Caco-2 (cell line): ENCODE results near the gene ARRDC2. TPM values are rescaled to one million over a fixed set of nuclear protein-coding genes. Genes with fewer than 3 reads are reported as not detected.
"Not testable (repeated sequence)": the region's sequence is repeated elsewhere in the genome, so short reads cannot be mapped to it uniquely, and the experiment has no call there.

ENCODE experiments used
- BruUV-seq: library from RNA; stranded (reverse); fragments of 400-500 nt; replicated peaks from 2 replicates; lab custom pipeline; 2021; lab: Mats Ljungman, UMichigan
- CTCF ChIA-PET: fragments of 300-600 bp; sonication (Branson Sonifier 250); formaldehyde crosslinking; loops from one replicate; lab custom pipeline; 2022; ENCODE audit warnings: antibody characterized with exemption; lab: Charles Lee
- POLR2A ChIA-PET: fragments of 300-600 bp; sonication (Branson Sonifier 250); formaldehyde crosslinking; loops from one replicate; lab custom pipeline; 2022; ENCODE audit warnings: antibody characterized with exemption; lab: Charles Lee
- DNase-seq, 2 experiments: peaks; one replicate each; pipeline versions ENCODE4 v3.0.0 to v3.0.0-alpha.2; 2020 to 2022
- H3K27me3 ChIP-seq: replicated peaks from 2 replicates; pipeline ENCODE4 v1.6.0; 2011; ENCODE audit warnings: low read length; ENCODE audit not compliant: control insufficient read depth, insufficient read depth
- H3K36me3 ChIP-seq: 2 replicates; pipeline ENCODE4 v1.5.1; 2011; ENCODE audit warnings: low read length; ENCODE audit not compliant: control insufficient read depth, insufficient read depth
- H3K4me1 ChIP-seq: fragments of 250-450 bp; sonication (Bioruptor Pico); 2 replicates; pipeline ENCODE4 v1.5.1; 2020; ENCODE audit warnings: mild to moderate bottlenecking
- H3K4me3 ChIP-seq: 2 replicates; pipeline ENCODE4 v1.5.1; 2011; ENCODE audit warnings: low read depth, mild to moderate bottlenecking, control low read depth, low read length
- H3K9me3 ChIP-seq: fragments of 250-450 bp; sonication (Bioruptor Pico); 2 replicates; pipeline ENCODE4 v1.5.1; 2020; ENCODE audit warnings: mild to moderate bottlenecking, moderate library complexity
- H3K27ac Mint-ChIP-seq: one replicate; pipeline ENCODE4 v1.8.0; 2022; ENCODE audit warnings: mixed read lengths; ENCODE audit not compliant: unreplicated experiment
- H3K27me3 Mint-ChIP-seq: one replicate; pipeline ENCODE4 v1.8.0; 2022; ENCODE audit warnings: mixed read lengths; ENCODE audit not compliant: insufficient read depth, unreplicated experiment
- H3K36me3 Mint-ChIP-seq: one replicate; pipeline ENCODE4 v1.8.0; 2022; ENCODE audit warnings: mild to moderate bottlenecking, mixed read lengths; ENCODE audit not compliant: insufficient read depth, unreplicated experiment
- H3K4me1 Mint-ChIP-seq: one replicate; pipeline ENCODE4 v1.8.0; 2022; ENCODE audit warnings: low read depth, mixed read lengths; ENCODE audit not compliant: unreplicated experiment
- H3K4me3 Mint-ChIP-seq: one replicate; pipeline ENCODE4 v1.8.0; 2022; ENCODE audit warnings: mild to moderate bottlenecking, moderate library complexity, mixed read lengths; ENCODE audit not compliant: unreplicated experiment
- H3K9me3 Mint-ChIP-seq: one replicate; pipeline ENCODE4 v1.8.0; 2022; ENCODE audit warnings: mixed read lengths; ENCODE audit not compliant: unreplicated experiment
- intact Hi-C: fragments of 100-400 bp; cut with micrococcal nuclease; formaldehyde crosslinking; loops from one replicate; pipeline ENCODE4 v1.10.0; 2022; ENCODE audit not compliant: unreplicated experiment
- total RNA-seq: library from RNA; stranded (reverse); gene quantifications from 2 replicates; pipeline ENCODE4 v1.2.3, GENCODE V29; 2022
- TF ChIP-seq, protein P1 (sequence below), 2 experiments: fragments of 200-600 bp in 1 of 2; IDR thresholded peaks; 1 replicate in 1 of 2; 2 replicates in 1 of 2; pipeline versions ENCODE4 v1.5.1 to v1.8.0; 2011 to 2022; ENCODE audit warnings: antibody characterized with exemption in 1 of 2, control low read depth in 1 of 2, inconsistent platforms in 1 of 2, low read depth in 1 of 2, low read length in 1 of 2, mild to moderate bottlenecking in 1 of 2, moderate library complexity in 1 of 2; ENCODE audit not compliant: insufficient read depth in 1 of 2, severe bottlenecking in 1 of 2, unreplicated experiment in 1 of 2

Gene ARRDC2
- total RNA-seq, 1 experiment from 2014 or later = 6.0 TPM

DNA sequence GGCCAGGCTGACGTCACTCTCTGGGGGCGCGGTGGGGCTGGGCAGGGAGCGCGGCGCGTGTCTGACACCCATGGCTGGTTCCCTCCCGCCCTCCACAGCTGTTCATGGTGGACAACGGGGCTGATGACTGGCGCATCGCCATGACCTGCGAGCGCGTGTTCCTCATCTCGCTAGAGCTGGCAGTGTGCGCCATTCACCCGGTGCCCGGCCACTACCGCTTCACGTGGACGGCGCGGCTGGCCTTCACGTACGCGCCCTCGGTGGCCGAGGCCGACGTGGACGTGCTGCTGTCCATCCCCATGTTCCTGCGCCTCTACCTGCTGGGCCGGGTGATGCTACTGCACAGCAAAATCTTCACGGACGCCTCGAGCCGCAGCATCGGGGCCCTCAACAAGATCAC lies 26.4 kb upstream of the ARRDC2 start:
- no peak overlapping the region for H3K27ac Mint-ChIP-seq
- ChIA-PET CTCF (interaction anchor here (0.7 kb wide), 1 partner anchor 537 kb away, joined by 3 read pairs; no protein-coding TSS in a partner anchor), POLR2A (no interaction called here)
- H3K4me3 Mint-ChIP-seq = no peak overlapping the region
- no peaks in the 10 kb centered on the region for H3K27me3 ChIP-seq
- TF ChIP-seq, protein P1, sequence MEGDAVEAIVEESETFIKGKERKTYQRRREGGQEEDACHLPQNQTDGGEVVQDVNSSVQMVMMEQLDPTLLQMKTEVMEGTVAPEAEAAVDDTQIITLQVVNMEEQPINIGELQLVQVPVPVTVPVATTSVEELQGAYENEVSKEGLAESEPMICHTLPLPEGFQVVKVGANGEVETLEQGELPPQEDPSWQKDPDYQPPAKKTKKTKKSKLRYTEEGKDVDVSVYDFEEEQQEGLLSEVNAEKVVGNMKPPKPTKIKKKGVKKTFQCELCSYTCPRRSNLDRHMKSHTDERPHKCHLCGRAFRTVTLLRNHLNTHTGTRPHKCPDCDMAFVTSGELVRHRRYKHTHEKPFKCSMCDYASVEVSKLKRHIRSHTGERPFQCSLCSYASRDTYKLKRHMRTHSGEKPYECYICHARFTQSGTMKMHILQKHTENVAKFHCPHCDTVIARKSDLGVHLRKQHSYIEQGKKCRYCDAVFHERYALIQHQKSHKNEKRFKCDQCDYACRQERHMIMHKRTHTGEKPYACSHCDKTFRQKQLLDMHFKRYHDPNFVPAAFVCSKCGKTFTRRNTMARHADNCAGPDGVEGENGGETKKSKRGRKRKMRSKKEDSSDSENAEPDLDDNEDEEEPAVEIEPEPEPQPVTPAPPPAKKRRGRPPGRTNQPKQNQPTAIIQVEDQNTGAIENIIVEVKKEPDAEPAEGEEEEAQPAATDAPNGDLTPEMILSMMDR (IDR thresholded peaks at IDR 0.05; ENCODE audit: insufficient read depth in 1 of 2, low read depth in 1 of 2, low read length in 1 of 2, severe bottlenecking in 1 of 2, unreplicated experiment in 1 of 2) = no peak
- BruUV-seq = no TSS peak
- intact Hi-C loops = no loop called here
- H3K9me3 ChIP-seq = no peaks in the 10 kb centered on the region
- H3K27me3 Mint-ChIP-seq = no peaks in the 10 kb centered on the region
- no peak overlapping the region for H3K4me3 ChIP-seq
- DNase-seq = no peak
- H3K4me1 ChIP-seq = no peaks in the 10 kb centered on the region
- H3K36me3 ChIP-seq = no peaks in the 10 kb centered on the region
- no peaks in the 10 kb centered on the region for H3K4me1 Mint-ChIP-seq
- no peaks in the 10 kb centered on the region for H3K36me3 Mint-ChIP-seq
- H3K9me3 Mint-ChIP-seq = no peaks in the 10 kb centered on the region

DNA sequence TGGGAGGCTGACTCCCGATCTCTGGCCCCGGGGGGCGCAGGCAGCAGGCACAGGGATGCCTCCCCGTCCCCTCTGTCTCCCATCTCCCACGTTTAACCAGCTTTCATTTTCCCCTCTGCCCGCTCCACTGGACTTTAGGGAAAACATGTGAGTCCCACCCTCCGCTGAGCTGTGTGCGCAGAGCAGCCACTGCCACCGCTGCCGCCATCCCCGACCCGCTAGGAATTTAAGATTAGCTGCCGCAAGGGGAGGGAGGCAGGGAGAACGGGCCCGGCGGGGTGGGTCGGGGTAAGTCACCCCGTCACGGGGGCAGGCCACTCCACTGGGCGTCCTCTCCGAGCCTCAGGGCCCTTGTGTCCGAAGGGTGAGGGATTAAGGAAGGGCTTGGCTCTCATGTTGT lies 25.5 kb upstream of the ARRDC2 start:
- Histone ChIP-seq H3K36me3 (no peaks in the 10 kb centered on the region), H3K4me3 (no peak overlapping the region), H3K9me3 (no peaks in the 10 kb centered on the region), H3K27me3 (no peaks in the 10 kb centered on the region), H3K4me1 (no peaks in the 10 kb centered on the region)
- Mint-ChIP-seq H3K27ac (no peak overlapping the region), H3K9me3 (no peaks in the 10 kb centered on the region), H3K27me3 (no peaks in the 10 kb centered on the region), H3K4me3 (no peak overlapping the region), H3K4me1 (no peaks in the 10 kb centered on the region), H3K36me3 (no peaks in the 10 kb centered on the region)
- BruUV-seq = no TSS peak
- no peak for DNase-seq
- CTCF ChIA-PET = interaction anchor here (0.6 kb wide), 1 partner anchor 127 kb away, joined by 3 read pairs; no protein-coding TSS in a partner anchor
- intact Hi-C loops = no loop called here
- POLR2A ChIA-PET = no interaction called here
- TF ChIP-seq, protein P1 (IDR thresholded peaks at IDR 0.05; ENCODE audit: insufficient read depth in 1 of 2, low read depth in 1 of 2, low read length in 1 of 2, severe bottlenecking in 1 of 2, unreplicated experiment in 1 of 2) = no peak

DNA sequence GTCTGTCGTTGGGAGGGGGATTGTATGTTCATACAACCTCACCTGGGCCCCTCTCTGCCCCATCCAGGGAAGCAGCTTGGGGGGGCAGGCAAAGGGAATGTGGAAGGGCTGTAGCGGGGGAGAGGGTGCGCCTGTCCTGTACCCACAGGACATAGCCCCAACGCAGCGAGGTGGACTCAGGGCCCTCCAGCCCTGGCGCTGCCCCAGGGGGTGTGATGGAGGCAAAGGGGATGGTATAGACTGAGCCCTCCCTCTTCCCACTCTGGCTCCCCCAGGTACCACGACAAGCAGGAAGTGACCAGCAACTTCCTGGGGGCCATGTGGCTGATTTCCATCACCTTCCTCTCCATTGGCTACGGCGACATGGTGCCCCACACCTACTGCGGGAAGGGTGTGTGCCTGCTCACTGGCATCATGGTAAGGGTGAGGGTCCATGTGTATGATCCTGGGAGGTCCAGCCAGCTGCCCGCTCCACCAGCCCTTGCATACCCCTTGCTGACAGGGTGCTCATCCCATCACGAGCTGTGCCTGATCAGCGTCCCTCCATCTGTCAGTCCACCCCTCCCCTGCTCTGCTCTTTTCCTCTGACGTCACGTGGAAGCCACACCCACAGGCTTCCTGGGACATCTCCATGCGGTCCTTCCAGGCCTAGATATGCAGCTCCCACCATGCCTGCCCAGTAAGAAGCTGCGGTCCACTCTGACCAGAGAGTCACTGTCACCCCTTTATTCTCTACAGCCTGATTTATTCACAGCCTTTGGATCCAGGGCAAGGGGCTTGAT lies 22.7 kb upstream of the ARRDC2 start:
- intact Hi-C loops = no loop called here
- TF ChIP-seq, protein P1 (IDR thresholded peaks at IDR 0.05; ENCODE audit: insufficient read depth in 1 of 2, low read depth in 1 of 2, low read length in 1 of 2, severe bottlenecking in 1 of 2, unreplicated experiment in 1 of 2) = no peak
- CTCF ChIA-PET = no interaction called here
- H3K4me3 ChIP-seq = no peak overlapping the region
- Mint-ChIP-seq H3K9me3 (no peaks in the 10 kb centered on the region), H3K4me1 (no peaks in the 10 kb centered on the region), H3K27ac (no peak overlapping the region), H3K27me3 (no peaks in the 10 kb centered on the region), H3K4me3 (no peak overlapping the region), H3K36me3 (no peaks in the 10 kb centered on the region)
- no TSS peak for BruUV-seq
- no peaks in the 10 kb centered on the region for H3K36me3 ChIP-seq
- no peaks in the 10 kb centered on the region for H3K9me3 ChIP-seq
- no peak for DNase-seq
- POLR2A ChIA-PET = interaction anchor here (0.6 kb wide), 1 partner anchor 457 kb away, joined by 4 read pairs; no protein-coding TSS in a partner anchor
- no peaks in the 10 kb centered on the region for H3K4me1 ChIP-seq
- H3K27me3 ChIP-seq = no peaks in the 10 kb centered on the region

DNA sequence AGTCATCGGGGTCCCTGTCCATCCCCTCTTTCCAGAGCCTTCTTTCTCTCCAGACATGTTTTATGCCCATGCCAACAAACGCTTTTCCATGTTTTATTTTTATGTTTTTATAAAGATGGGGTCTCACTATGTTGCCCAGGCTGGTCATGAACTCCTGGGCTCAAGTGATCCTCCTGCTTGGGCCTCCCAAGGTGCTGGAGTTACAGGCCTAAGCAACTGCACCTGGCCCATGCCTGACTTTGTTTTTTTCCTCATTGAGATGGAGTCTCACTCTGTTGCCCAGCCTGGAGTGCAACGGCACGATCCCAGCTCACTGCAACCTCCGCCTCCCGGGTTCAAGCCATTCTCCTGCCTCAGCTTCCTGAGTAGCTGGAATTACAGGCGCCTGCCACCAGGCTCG lies 21.4 kb upstream of the ARRDC2 start:
- H3K27ac Mint-ChIP-seq, CTCF ChIA-PET, H3K4me1 Mint-ChIP-seq, BruUV-seq, H3K27me3 Mint-ChIP-seq, H3K27me3 ChIP-seq, intact Hi-C loops, H3K4me3 Mint-ChIP-seq, H3K4me1 ChIP-seq, H3K36me3 Mint-ChIP-seq, POLR2A ChIA-PET, H3K4me3 ChIP-seq, DNase-seq, H3K9me3 ChIP-seq, H3K9me3 Mint-ChIP-seq, H3K36me3 ChIP-seq: not testable (repeated sequence)
